Endothelial cell of umbilical vein (primary cell): ENCODE measurements around the gene FER.

Source experiments
- EZH2 ChIP-seq: IDR thresholded peaks from 2 replicates; pipeline ENCODE4 v1.6.1; 2012; ENCODE audit warnings: borderline replicate concordance, low read depth, mild to moderate bottlenecking, moderate library complexity, low read length, inconsistent platforms; ENCODE audit not compliant: severe bottlenecking
- GATA2 ChIP-seq: IDR thresholded peaks from 2 replicates; pipeline ENCODE4 v1.7.0; 2011; ENCODE audit warnings: low read depth, mild to moderate bottlenecking, moderate library complexity, mixed read lengths, low read length; ENCODE audit not compliant: insufficient read length, insufficient read depth
- MYC ChIP-seq: IDR thresholded peaks from one replicate; pipeline ENCODE4 v1.6.1; 2011; ENCODE audit warnings: mild to moderate bottlenecking, low read depth, low read length
- POLR2A ChIP-seq: IDR thresholded peaks from 2 replicates; pipeline ENCODE4 v1.6.1; 2012; ENCODE audit warnings: low read depth, mild to moderate bottlenecking, control low read depth, low read length
- POLR2AphosphoS5 ChIP-seq: IDR thresholded peaks from 2 replicates; pipeline ENCODE4 v1.6.1; 2012; ENCODE audit warnings: low read depth, mild to moderate bottlenecking, control low read depth, low read length, moderate library complexity; ENCODE audit not compliant: insufficient read depth
- TF ChIP-seq, protein P1 (sequence below), 2 donors: IDR thresholded peaks; 1 replicate in 1 of 2; 2 replicates in 1 of 2; pipeline ENCODE4 v1.5.1; 2011; ENCODE audit warnings: low read length in 2 of 2, mild to moderate bottlenecking in 2 of 2, moderate library complexity in 2 of 2, control low read depth in 1 of 2, inconsistent platforms in 1 of 2, low read depth in 1 of 2; ENCODE audit not compliant: insufficient read depth in 1 of 2; ENCODE audit errors: extremely low read depth in 1 of 2
- TF ChIP-seq, protein P2 (sequence below): IDR thresholded peaks from 2 replicates; pipeline ENCODE4 v1.6.1; 2011; ENCODE audit not compliant: insufficient read depth, insufficient read length

DNA sequence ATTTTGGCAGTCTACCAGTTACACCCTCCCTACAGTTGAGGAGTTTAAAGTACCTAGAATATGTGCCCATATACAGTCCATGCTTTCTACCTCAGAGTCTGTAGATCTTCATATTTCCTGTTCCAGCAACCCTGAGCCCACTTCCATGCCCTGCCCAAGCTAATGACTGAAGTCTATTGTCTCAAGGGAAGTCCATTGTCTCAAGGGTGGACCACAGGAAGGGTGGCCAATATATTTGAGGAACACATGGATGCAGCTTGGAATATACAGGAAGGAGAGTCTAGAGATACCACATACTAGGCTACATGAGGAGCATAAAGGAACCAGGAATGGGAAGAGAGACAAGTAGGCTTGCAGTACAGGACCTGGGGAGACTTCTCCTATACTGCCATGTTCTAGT lies 274.4 kb downstream of the FER start:
- TF ChIP-seq EZH2 (no peak), POLR2AphosphoS5 (no peak), GATA2 (no peak), MYC (no peak), POLR2A (no peak)
- TF ChIP-seq, protein P1, sequence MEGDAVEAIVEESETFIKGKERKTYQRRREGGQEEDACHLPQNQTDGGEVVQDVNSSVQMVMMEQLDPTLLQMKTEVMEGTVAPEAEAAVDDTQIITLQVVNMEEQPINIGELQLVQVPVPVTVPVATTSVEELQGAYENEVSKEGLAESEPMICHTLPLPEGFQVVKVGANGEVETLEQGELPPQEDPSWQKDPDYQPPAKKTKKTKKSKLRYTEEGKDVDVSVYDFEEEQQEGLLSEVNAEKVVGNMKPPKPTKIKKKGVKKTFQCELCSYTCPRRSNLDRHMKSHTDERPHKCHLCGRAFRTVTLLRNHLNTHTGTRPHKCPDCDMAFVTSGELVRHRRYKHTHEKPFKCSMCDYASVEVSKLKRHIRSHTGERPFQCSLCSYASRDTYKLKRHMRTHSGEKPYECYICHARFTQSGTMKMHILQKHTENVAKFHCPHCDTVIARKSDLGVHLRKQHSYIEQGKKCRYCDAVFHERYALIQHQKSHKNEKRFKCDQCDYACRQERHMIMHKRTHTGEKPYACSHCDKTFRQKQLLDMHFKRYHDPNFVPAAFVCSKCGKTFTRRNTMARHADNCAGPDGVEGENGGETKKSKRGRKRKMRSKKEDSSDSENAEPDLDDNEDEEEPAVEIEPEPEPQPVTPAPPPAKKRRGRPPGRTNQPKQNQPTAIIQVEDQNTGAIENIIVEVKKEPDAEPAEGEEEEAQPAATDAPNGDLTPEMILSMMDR (IDR thresholded peaks at IDR 0.05; ENCODE audit: extremely low read depth in 1 of 2, insufficient read depth in 1 of 2, low read depth in 1 of 2, low read length in 2 of 2): no peak
- TF ChIP-seq, protein P2, sequence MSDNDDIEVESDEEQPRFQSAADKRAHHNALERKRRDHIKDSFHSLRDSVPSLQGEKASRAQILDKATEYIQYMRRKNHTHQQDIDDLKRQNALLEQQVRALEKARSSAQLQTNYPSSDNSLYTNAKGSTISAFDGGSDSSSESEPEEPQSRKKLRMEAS: no peak
